HL-60 (cell line): ENCODE data around the gene FOXI3.

Experiments used
- POLR2AphosphoS5 ChIP-seq: IDR thresholded peaks from 2 replicates; pipeline ENCODE4 v1.6.1; 2012; ENCODE audit warnings: low read depth
- TF ChIP-seq, protein P1 (sequence below): IDR thresholded peaks from one replicate; pipeline ENCODE4 v1.5.1; 2011; ENCODE audit warnings: low read length, control low read depth, inconsistent platforms; ENCODE audit not compliant: insufficient read depth
- TF ChIP-seq, protein P2 (sequence below): IDR thresholded peaks from 2 replicates; pipeline ENCODE4 v1.6.1; 2012; ENCODE audit warnings: low read depth; ENCODE audit not compliant: insufficient replicate concordance

GRCh38 chr2:88483200-88483599 is 30.7 kb upstream of the FOXI3 start:
- TF ChIP-seq, protein P1, sequence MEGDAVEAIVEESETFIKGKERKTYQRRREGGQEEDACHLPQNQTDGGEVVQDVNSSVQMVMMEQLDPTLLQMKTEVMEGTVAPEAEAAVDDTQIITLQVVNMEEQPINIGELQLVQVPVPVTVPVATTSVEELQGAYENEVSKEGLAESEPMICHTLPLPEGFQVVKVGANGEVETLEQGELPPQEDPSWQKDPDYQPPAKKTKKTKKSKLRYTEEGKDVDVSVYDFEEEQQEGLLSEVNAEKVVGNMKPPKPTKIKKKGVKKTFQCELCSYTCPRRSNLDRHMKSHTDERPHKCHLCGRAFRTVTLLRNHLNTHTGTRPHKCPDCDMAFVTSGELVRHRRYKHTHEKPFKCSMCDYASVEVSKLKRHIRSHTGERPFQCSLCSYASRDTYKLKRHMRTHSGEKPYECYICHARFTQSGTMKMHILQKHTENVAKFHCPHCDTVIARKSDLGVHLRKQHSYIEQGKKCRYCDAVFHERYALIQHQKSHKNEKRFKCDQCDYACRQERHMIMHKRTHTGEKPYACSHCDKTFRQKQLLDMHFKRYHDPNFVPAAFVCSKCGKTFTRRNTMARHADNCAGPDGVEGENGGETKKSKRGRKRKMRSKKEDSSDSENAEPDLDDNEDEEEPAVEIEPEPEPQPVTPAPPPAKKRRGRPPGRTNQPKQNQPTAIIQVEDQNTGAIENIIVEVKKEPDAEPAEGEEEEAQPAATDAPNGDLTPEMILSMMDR, result no peak
- TF ChIP-seq POLR2AphosphoS5, result no peak
- TF ChIP-seq, protein P2, sequence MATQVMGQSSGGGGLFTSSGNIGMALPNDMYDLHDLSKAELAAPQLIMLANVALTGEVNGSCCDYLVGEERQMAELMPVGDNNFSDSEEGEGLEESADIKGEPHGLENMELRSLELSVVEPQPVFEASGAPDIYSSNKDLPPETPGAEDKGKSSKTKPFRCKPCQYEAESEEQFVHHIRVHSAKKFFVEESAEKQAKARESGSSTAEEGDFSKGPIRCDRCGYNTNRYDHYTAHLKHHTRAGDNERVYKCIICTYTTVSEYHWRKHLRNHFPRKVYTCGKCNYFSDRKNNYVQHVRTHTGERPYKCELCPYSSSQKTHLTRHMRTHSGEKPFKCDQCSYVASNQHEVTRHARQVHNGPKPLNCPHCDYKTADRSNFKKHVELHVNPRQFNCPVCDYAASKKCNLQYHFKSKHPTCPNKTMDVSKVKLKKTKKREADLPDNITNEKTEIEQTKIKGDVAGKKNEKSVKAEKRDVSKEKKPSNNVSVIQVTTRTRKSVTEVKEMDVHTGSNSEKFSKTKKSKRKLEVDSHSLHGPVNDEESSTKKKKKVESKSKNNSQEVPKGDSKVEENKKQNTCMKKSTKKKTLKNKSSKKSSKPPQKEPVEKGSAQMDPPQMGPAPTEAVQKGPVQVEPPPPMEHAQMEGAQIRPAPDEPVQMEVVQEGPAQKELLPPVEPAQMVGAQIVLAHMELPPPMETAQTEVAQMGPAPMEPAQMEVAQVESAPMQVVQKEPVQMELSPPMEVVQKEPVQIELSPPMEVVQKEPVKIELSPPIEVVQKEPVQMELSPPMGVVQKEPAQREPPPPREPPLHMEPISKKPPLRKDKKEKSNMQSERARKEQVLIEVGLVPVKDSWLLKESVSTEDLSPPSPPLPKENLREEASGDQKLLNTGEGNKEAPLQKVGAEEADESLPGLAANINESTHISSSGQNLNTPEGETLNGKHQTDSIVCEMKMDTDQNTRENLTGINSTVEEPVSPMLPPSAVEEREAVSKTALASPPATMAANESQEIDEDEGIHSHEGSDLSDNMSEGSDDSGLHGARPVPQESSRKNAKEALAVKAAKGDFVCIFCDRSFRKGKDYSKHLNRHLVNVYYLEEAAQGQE, result no peak
